Ascending aorta (tissue), 2 donors: ENCODE data around the gene SAMM50. TPM values are rescaled to one million over a fixed set of nuclear protein-coding genes. Genes with fewer than 3 reads are reported as not detected.
A peak's percentile ranks its signal among the peaks of the same experiment; 100 is the strongest.

Experiments
- DNase-seq, 2 donors: peaks; one replicate each; pipeline ENCODE4 v3.0.0-alpha.2; 2019; ENCODE audit warnings: low spot score in 2 of 2
- H3K27ac ChIP-seq, 2 donors: fragments of 200-600 bp; sonication (generic); one replicate each; pipeline ENCODE4 v1.5.1; 2016 to 2017; ENCODE audit warnings: mild to moderate bottlenecking in 1 of 2
- H3K27me3 ChIP-seq: fragments of 200-600 bp; sonication (generic); one replicate; pipeline ENCODE4 v1.5.1; 2017
- H3K36me3 ChIP-seq, 2 donors: fragments of 200-600 bp; sonication (generic); one replicate each; pipeline ENCODE4 v1.5.1; 2016
- H3K4me1 ChIP-seq, 2 donors: fragments of 200-600 bp; sonication (generic); one replicate each; pipeline ENCODE4 v1.5.1; 2016 to 2017; ENCODE audit warnings: mild to moderate bottlenecking in 1 of 2
- H3K4me3 ChIP-seq, 2 donors: fragments of 200-600 bp; sonication (generic); one replicate each; pipeline ENCODE4 v1.5.1; 2016 to 2017; ENCODE audit warnings: mild to moderate bottlenecking in 1 of 2
- H3K9me3 ChIP-seq, 2 donors: fragments of 200-600 bp; sonication (generic); one replicate each; pipeline ENCODE4 v1.5.1; 2016
- CTCF ChIP-seq, 3 experiments: fragments of 200-600 bp in 2 of 3; fragments of 450-650 bp in 1 of 3; sonication (generic) in 2 of 3; IDR thresholded peaks; one replicate each; pipeline ENCODE4 v1.5.1; 2016 to 2019; ENCODE audit warnings: antibody characterized with exemption in 3 of 3, mild to moderate bottlenecking in 1 of 3, moderate library complexity in 1 of 3
- intact Hi-C: fragments of 100-400 bp; cut with DNase I; formaldehyde crosslinking; loops from one replicate; pipeline ENCODE4 v1.15.1; 2023
- total RNA-seq: library from RNA; depleted of rRNA; stranded (reverse); fragments of >200 nt; gene quantifications from one replicate; pipeline ENCODE4 v1.1.0, GENCODE V29; 2016

The SAMM50 gene
- total RNA-seq, 1 donor from 2014 or later = 23.6 TPM

DNA sequence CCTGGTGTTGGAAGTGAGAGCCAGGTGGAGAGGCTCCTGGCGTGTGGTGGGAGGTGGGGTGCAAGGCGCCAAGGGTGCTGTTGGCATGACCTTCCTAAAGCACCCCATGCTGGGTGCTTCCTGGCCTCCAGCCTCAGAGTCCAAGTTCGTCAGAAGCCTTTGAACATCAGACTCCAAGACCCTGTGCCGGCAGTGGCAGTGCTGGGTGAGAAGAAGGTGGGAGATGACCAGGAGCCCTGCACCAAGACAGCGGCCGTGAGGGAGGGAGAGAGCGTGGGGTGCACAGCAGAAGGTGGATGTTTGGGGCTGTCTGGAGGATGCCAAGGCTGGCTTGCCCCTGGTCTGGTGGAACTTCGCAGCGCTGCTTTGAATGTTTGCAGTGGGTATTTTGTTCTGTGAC is 39.2 kb downstream of the SAMM50 start:
- Histone ChIP-seq H3K27me3 (no peaks in the 10 kb centered on the region), H3K4me3 (no peak overlapping the region), H3K9me3 (no peaks in the 10 kb centered on the region), H3K4me1 (no peaks in the 10 kb centered on the region), H3K27ac (no peak overlapping the region), H3K36me3 (peaks cover 69 to 84% of the 10 kb centered on the region in 2 donors)
- intact Hi-C loops = no loop called here
- TF ChIP-seq CTCF (IDR thresholded peaks at IDR 0.05) = no peak
- no peak for DNase-seq

DNA sequence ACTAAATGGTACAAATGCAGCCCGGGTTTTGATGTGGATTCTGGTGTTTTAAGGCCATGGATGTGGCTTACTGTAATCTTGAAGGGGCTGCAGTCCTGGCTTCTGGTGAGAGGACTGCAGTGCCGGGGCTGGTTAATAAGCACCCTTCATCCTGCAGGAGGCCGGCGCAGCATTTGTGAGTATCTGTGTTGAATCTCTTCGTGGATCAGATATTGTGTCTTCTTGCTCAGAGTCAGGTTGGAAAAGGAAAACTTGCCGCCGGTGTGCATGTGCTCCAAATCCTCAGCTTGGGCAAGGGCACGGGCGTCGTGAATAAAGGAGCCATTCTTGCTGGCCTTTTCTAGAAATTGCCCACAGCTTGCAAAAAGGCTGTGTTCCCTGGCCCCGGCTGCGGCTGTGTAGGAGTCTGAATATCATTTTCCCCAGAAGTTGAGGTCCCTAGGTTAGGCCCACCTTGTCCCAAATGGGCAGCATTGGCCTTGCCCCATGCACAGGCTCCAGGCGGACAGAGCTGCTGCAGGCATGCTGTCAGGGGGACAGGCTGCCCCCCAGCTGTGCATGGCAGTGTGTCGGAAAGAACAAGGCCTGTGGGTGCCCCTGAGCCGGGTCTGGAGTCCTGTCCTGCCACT is 39.9 kb downstream of the SAMM50 start:
- no peak for TF ChIP-seq CTCF (IDR thresholded peaks at IDR 0.05)
- peaks cover 64 to 77% of the 10 kb centered on the region in 2 donors for H3K36me3 ChIP-seq
- H3K4me1 ChIP-seq = no peaks in the 10 kb centered on the region
- intact Hi-C loops = no loop called here
- no peak for DNase-seq
- no peak overlapping the region for H3K27ac ChIP-seq
- H3K9me3 ChIP-seq = no peaks in the 10 kb centered on the region
- H3K4me3 ChIP-seq = no peak overlapping the region
- H3K27me3 ChIP-seq = no peaks in the 10 kb centered on the region

DNA sequence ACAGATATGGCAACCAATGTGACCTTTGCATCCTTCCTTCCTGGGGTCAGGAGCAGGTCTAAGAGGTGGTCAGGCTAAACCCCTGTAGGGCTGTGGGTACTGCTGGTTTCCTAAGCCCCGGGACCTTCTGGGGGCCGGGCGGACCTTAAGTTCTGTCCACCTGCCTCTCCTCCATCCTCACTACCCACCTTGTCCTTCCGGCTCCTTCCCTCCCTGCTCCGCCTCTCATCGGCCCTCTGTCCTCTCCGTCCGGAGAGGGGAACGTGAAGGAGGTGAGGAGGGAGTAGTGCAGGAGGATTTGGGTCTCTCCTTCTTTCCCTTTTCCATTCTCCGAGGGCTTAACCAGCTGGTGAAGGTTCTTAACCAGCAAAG is 40.5 kb downstream of the SAMM50 start:
- peaks cover 59 to 70% of the 10 kb centered on the region in 2 donors for H3K36me3 ChIP-seq
- intact Hi-C loops = no loop called here
- H3K4me1 ChIP-seq = no peaks in the 10 kb centered on the region
- no peak overlapping the region for H3K27ac ChIP-seq
- no peak for TF ChIP-seq CTCF (IDR thresholded peaks at IDR 0.05)
- no peaks in the 10 kb centered on the region for H3K27me3 ChIP-seq
- no peak for DNase-seq
- no peaks in the 10 kb centered on the region for H3K9me3 ChIP-seq
- no peak overlapping the region for H3K4me3 ChIP-seq

DNA sequence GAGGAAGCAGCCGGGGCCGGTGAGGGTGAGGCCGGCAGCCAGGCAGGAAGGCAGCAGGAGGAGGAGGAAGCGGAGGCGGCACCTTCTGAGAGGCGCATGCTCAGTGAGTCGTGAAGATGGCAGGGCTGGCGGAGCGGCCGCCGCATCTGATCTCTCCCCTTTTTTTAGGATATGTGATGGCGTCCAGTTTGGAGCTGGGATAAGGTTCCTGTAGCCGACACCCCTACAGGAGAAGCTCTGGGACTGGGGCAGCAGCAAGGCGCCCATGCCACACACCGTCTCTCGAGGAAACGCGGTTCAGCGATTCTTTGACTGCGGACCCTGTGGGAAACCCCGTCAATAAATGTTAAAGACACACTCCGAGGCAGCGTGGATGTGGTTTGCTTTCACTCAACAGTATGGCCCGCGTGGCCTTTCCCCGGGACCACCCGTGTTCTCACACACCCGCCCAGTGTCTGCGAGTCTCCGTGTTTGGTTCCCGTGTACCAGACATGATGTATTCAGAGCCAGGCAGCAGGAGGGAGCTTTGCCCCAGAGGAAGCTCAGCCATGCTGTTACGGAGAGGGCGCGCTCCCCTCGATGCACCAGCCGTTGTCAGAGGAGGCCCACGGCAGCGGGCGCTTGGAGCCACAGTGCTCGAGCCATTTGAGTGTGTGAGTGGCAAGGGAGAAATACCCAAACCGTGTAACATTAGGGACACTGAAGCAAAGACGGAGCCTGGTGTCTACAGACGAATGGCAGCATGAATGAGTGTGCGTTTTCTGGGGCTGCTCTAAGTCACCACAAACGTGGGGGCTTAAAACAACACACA is 41.1 kb downstream of the SAMM50 start:
- H3K4me3 ChIP-seq = no peak overlapping the region
- H3K4me1 ChIP-seq = no peaks in the 10 kb centered on the region
- H3K27ac ChIP-seq = no peak overlapping the region
- peaks cover 55 to 64% of the 10 kb centered on the region in 2 donors for H3K36me3 ChIP-seq
- no peak for TF ChIP-seq CTCF (IDR thresholded peaks at IDR 0.05)
- no peaks in the 10 kb centered on the region for H3K27me3 ChIP-seq
- no peaks in the 10 kb centered on the region for H3K9me3 ChIP-seq
- DNase-seq = peak; percentile 19 to 76
- intact Hi-C loops = no loop called here

DNA sequence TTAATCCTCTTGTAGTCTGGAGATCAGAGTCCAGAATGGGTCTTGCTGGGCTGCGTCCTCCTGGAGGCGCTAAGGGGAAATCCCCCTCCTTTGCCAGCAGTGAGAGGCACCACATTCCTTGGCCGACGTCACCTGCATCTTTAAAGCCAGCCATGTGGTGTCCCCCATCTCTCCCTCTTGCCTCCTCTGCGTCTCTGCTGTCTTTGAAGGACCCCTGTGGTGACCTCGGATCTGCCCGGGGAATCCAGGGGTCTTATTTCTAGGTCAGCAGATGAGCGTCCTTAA is 41.7 kb downstream of the SAMM50 start:
- TF ChIP-seq CTCF (IDR thresholded peaks at IDR 0.05) = no peak
- H3K9me3 ChIP-seq = no peaks in the 10 kb centered on the region
- H3K4me3 ChIP-seq = no peak overlapping the region
- no peaks in the 10 kb centered on the region for H3K27me3 ChIP-seq
- peaks cover 50 to 60% of the 10 kb centered on the region in 2 donors for H3K36me3 ChIP-seq
- H3K4me1 ChIP-seq = no peaks in the 10 kb centered on the region
- no peak overlapping the region for H3K27ac ChIP-seq
- intact Hi-C loops = no loop called here
- no peak for DNase-seq
